ENCODE results near the gene TTLL12.
A peak's percentile ranks its signal among the peaks of the same experiment; 100 is the strongest.

TTLL12 gene

GRCh38 chr22:43198126-43198525 lies 11.2 kb upstream of the TTLL12 start:
- DNase-seq: no peak

- no peak for DNase-seq
Observed at GRCh38 chr22:43197271-43197941, 10.5 kb upstream of the TTLL12 start.

- DNase-seq: no peak
Observed at GRCh38 chr22:43191831-43192230, 4.9 kb upstream of the TTLL12 start.

- no peak for DNase-seq
Observed at GRCh38 chr22:43188829-43189545, 2.1 kb upstream of the TTLL12 start.

GRCh38 chr22:43187171-43188099 lies 501 bp upstream of the TTLL12 start:
- DNase-seq: peak; percentile 96

- no peak for DNase-seq
Observed at GRCh38 chr22:43185860-43186261, 1.1 kb downstream of the TTLL12 start.

GRCh38 chr22:43183496-43184277 lies 3.2 kb downstream of the TTLL12 start:
- no peak for DNase-seq

- DNase-seq: no peak
Observed at GRCh38 chr22:43182726-43183125, 4.2 kb downstream of the TTLL12 start.

- no peak for DNase-seq
Observed at GRCh38 chr22:43182118-43182517, 4.8 kb downstream of the TTLL12 start.

GRCh38 chr22:43181321-43182076 lies 5.4 kb downstream of the TTLL12 start:
- no peak for DNase-seq

GRCh38 chr22:43180670-43181069 lies 6.3 kb downstream of the TTLL12 start:
- DNase-seq: no peak

- no peak for DNase-seq
Observed at GRCh38 chr22:43179911-43180195, 7.1 kb downstream of the TTLL12 start.

- no peak for DNase-seq
Observed at GRCh38 chr22:43179146-43179910, 7.6 kb downstream of the TTLL12 start.

- no peak for DNase-seq
Observed at GRCh38 chr22:43177479-43177878, 9.5 kb downstream of the TTLL12 start.

GRCh38 chr22:43176090-43176489 lies 10.8 kb downstream of the TTLL12 start:
- no peak for DNase-seq

GRCh38 chr22:43174941-43175531 lies 11.9 kb downstream of the TTLL12 start:
- DNase-seq: no peak

GRCh38 chr22:43173976-43174720 lies 12.8 kb downstream of the TTLL12 start:
- no peak for DNase-seq

- no peak for DNase-seq
Observed at GRCh38 chr22:43173566-43173965, 13.4 kb downstream of the TTLL12 start.

- no peak for DNase-seq
Observed at GRCh38 chr22:43172191-43172590, 14.7 kb downstream of the TTLL12 start.

GRCh38 chr22:43171607-43172006 lies 15.3 kb downstream of the TTLL12 start:
- DNase-seq: no peak

Data from CD4-positive, alpha-beta T cell treated with Interleukin-4 for 4 hours (primary cell).